Eye (tissue), 1 donor: Measurements from ENCODE around the gene BMPR1B.

Experiments
- DNase-seq: peaks from one replicate; pipeline ENCODE4 v3.0.0-alpha.2; 2015

BMPR1B gene

GRCh38 chr4:95204267-95204844, 446.6 kb downstream of the BMPR1B start:
- DNase-seq, result no peak

GRCh38 chr4:95204873-95205272, 447.1 kb downstream of the BMPR1B start:
- DNase-seq, result no peak
